ACC112 (cell line): ENCODE data around the gene UBE2V1.
"Not testable (repeated sequence)": the region's sequence is repeated elsewhere in the genome, so short reads cannot be mapped to it uniquely, and the experiment has no call there.

Source experiments
- H2AFZ ChIP-seq: fragments of 200-600 bp; sonication (generic); one replicate; pipeline ENCODE4 v1.6.0; 2017; ENCODE audit warnings: antibody characterized with exemption, low read length; ENCODE audit not compliant: unreplicated experiment
- H3K27ac ChIP-seq: fragments of 200-600 bp; sonication (generic); 2 replicates; pipeline ENCODE4 v1.5.1; 2014; ENCODE audit warnings: low read depth, mild to moderate bottlenecking, antibody characterized with exemption, low read length, moderate library complexity
- H3K27me3 ChIP-seq: fragments of 200-600 bp; sonication (generic); 2 replicates; pipeline ENCODE4 v1.6.1; 2014; ENCODE audit warnings: mild to moderate bottlenecking, antibody characterized with exemption, low read length, moderate library complexity, mixed read lengths; ENCODE audit not compliant: insufficient read depth
- H3K36me3 ChIP-seq: fragments of 200-600 bp; sonication (generic); 2 replicates; pipeline ENCODE4 v1.6.1; 2016; ENCODE audit warnings: mild to moderate bottlenecking, antibody characterized with exemption, low read length, moderate library complexity, mixed read lengths; ENCODE audit not compliant: insufficient read depth
- H3K4me1 ChIP-seq: fragments of 200-600 bp; sonication (generic); one replicate; pipeline ENCODE4 v1.6.1; 2016; ENCODE audit warnings: low read length, mixed read lengths; ENCODE audit not compliant: insufficient read depth, unreplicated experiment, control insufficient read depth
- H3K4me3 ChIP-seq: fragments of 200-600 bp; sonication (generic); 2 replicates; pipeline ENCODE4 v1.5.1; 2014; ENCODE audit warnings: mild to moderate bottlenecking, low read depth, low read length
- H3K79me2 ChIP-seq: fragments of 200-600 bp; sonication (generic); one replicate; pipeline ENCODE4 v1.6.0; 2016; ENCODE audit warnings: low read length; ENCODE audit not compliant: control insufficient read depth, unreplicated experiment, insufficient read depth

Gene UBE2V1

DNA sequence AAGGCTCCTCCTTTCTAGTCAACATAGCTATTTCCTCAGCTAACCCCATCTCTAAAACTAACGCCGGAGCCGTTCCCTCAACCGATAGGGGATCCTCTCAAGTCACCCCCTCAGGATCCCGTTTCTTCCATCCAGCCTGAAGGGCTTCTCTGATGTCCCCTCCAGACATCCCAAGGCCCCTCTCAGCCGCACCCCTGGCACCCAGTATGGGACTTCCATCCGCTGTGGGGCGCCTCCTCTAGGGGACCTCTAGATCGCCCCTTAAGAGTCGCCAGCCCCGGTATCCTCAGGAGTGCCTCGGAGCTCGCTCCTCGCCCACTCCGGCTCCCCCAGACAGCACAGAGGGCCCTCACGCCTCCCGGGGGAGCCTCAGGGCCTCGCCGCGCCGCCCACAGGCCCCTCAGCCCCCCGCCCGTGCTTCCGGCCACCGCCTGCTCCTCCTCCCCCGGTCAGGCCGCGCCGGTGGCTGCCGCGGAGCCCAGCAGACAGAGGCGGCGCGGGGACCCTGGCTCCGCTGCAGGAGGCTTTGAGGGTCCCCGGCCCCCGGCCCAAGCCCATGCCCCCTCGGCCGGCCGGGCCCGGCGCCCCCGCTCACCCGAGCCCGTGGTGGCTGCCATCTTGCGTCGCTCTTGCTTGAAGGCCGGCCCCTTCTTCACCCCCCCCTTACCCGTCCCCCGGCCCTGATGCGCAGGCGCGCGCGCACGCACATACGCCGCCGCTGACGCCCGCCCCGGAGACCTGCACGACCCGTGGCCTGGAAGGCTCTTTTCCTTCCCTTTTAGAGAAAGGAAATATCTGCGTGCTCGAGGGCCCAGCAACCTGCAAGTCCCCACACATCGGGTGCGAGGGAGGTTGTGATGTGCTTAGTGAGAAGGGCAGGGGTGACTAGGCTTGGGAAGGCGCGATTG, at the start of gene UBE2V1:
Gene UBE2V1, minus strand, starts transcription at position 639 of the 908 bp plus-strand sequence. Its CDS starts 22 bp downstream, at position 617.
- peak within 1 kb of the TSS; percentile 40 for H2AFZ ChIP-seq
- H3K36me3 ChIP-seq: no peaks in the 10 kb centered on the region
- H3K79me2 ChIP-seq: peaks cover 66% of the 10 kb centered on the region
- no peaks in the 10 kb centered on the region for H3K27me3 ChIP-seq
- H3K27ac ChIP-seq: peak within 1 kb of the TSS; percentile 72
- H3K4me1 ChIP-seq: peaks cover 32% of the 10 kb centered on the region
- peak within 1 kb of the TSS; percentile 78 for H3K4me3 ChIP-seq

- not testable (repeated sequence) for H3K36me3 ChIP-seq, H3K4me3 ChIP-seq, H3K27me3 ChIP-seq, H2AFZ ChIP-seq, H3K79me2 ChIP-seq, H3K27ac ChIP-seq
- H3K4me1 ChIP-seq: peaks cover 14% of the 10 kb centered on the region
Measured at GRCh38 chr20:50161494-50161893, 48.5 kb upstream of the UBE2V1 start.

DNA sequence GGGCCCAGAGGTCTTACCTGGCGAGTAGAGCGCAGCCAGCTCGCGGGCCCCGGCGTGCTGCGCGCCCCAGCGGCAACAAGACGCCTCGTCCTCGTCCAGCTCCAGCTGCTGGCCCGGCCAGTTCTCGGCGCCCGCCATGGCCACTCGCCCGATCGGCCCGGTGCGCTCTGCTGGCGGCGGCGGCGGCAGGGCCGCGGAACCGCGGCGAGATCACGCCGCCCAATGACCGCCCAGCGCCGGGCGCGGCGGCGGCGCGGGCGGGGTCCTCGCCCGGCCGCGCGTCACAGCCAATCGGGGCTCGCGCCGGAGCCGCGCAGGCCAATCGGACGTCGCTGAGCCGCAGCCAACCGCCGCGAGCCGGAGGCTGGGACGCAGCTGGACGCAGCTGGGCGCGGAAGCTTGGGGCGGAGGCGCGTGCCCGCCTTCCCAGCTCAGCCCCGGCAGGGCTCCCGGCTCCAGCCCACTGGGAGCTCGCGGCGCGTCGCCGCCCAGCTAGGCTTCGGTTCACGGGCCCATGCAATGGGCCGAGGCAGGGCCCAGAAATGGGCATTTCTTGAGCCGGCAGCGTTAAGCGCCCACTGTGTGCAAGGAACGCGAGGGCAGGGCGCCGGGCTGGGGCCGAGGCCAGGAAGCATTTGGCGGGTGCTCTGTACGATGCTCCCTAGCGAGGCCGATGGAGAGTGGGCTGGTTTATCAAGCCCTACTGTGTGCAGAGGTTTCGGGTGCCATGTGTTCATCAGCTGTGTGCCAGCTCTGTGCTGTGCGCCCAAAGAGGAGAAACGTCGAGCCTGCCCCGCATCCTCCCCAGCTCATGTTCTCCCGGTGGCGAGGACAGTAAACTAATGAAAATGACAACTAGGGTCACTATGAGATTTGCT, 40.8 kb upstream of the UBE2V1 start, which contains the start of gene PEDS1:
Gene PEDS1, minus strand, starts transcription at position 224 of the 878 bp plus-strand sequence. Its CDS starts 86 bp downstream, at position 138.
- peak within 1 kb of the TSS; percentile 92 for H2AFZ ChIP-seq
- peak within 1 kb of the TSS; percentile 63; the same call in 1 of the 2 replicates for H3K27ac ChIP-seq
- H3K27me3 ChIP-seq: no peaks in the 10 kb centered on the region
- peaks cover 34% of the 10 kb centered on the region for H3K4me1 ChIP-seq
- no peaks in the 10 kb centered on the region for H3K36me3 ChIP-seq
- H3K4me3 ChIP-seq: peak within 1 kb of the TSS; percentile 89
- peaks cover 47% of the 10 kb centered on the region for H3K79me2 ChIP-seq

GRCh38 chr20:50153153-50153499, 40.2 kb upstream of the UBE2V1 start:
- peaks cover 53% of the 10 kb centered on the region for H3K79me2 ChIP-seq
- peak overlapping the region; percentile 29 for H2AFZ ChIP-seq

DNA sequence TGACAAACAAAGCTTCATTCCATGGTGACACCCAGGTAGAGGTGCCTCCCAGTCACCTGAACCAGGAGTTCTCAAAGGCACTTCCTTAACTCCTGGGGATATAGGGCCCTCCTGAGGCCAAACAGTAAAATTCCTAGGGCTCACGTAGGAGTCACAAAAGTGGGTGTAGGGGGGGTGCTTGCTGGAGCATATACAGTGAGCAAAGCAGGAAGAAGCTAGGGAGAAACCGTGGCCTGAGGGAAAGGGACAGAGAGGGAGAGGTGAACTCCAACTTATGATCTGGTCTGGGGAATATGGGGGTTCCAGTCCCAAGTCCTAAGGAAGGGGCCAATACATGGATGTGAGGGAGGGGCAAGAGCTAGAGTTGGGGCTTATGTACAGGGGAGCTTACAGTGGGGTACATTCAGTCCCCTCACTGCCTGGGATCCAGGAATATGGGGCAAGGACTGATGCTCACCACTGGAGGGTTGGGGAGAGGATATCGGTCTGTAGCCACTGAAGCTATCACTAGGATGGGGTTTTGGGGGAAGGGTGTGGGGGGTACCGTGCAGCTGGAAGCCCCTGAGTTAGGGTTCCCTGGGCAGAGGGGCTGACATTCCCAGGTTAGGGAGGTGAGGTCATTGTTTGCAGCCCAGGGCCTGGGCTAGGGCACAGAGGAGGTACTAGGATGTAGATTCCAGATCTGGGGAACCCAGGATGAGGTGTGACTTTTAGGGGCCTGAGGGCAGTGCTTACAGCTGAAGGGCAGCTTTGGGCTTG, 39.6 kb upstream of the UBE2V1 start:
- Histone ChIP-seq H3K27me3 (no peaks in the 10 kb centered on the region), H3K4me3 (peak overlapping the region; percentile 89), H3K4me1 (peaks cover 43% of the 10 kb centered on the region), H3K27ac (peak overlapping the region; percentile 63), H3K36me3 (no peaks in the 10 kb centered on the region; the same call in 1 of the 2 replicates), H3K79me2 (peaks cover 58% of the 10 kb centered on the region), H2AFZ (no peak overlapping the region)

More at GRCh38 chr20:50153153-50153499, 40.2 kb upstream of the UBE2V1 start:
- Histone ChIP-seq H3K36me3 (no peaks in the 10 kb centered on the region; the same call in 1 of the 2 replicates), H3K4me1 (peaks cover 37% of the 10 kb centered on the region), H3K27me3 (no peaks in the 10 kb centered on the region), H3K27ac (peak overlapping the region; percentile 63; the same call in 1 of the 2 replicates), H3K4me3 (peak overlapping the region; percentile 89)

DNA sequence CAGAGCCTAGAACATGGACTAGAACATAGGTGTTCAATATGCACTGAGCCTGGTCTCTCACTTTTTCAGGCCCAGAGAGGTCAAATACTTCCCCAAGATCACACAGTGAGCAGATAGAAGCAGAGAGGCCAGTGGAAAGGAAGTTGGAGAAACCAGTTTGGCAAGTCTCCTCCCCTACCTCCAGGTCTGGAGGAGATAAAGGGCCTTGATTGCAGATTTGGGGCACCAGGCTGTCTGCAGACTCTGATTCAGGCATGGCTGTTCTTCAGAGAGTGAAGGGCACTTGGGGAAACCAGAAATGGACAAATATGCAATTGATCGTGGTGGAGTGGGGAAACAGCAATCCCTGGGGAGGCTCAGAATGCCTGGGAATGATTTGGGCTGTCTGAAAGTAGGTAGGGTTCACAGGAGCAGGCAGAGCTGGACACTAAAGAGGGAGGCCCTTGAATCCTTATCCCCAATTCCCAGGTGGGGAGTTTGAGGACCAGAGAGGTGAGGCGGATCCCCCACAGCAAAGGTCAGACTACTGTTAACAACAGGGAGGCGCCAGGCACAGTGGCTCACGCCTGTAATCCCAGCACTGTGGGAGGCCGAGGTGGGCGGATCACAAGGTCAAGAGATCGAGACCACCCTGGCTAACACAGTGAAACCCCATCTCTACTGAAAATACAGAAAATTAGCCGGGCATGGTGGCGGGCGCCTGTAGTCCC, 38.2 kb upstream of the UBE2V1 start:
- peak overlapping the region; percentile 63 for H3K27ac ChIP-seq
- peaks cover 57% of the 10 kb centered on the region for H3K4me1 ChIP-seq
- no peaks in the 10 kb centered on the region; the same call in 1 of the 2 replicates for H3K36me3 ChIP-seq
- no peak overlapping the region for H2AFZ ChIP-seq
- peaks cover 72% of the 10 kb centered on the region for H3K79me2 ChIP-seq
- H3K4me3 ChIP-seq: peak overlapping the region; percentile 89
- no peaks in the 10 kb centered on the region for H3K27me3 ChIP-seq

DNA sequence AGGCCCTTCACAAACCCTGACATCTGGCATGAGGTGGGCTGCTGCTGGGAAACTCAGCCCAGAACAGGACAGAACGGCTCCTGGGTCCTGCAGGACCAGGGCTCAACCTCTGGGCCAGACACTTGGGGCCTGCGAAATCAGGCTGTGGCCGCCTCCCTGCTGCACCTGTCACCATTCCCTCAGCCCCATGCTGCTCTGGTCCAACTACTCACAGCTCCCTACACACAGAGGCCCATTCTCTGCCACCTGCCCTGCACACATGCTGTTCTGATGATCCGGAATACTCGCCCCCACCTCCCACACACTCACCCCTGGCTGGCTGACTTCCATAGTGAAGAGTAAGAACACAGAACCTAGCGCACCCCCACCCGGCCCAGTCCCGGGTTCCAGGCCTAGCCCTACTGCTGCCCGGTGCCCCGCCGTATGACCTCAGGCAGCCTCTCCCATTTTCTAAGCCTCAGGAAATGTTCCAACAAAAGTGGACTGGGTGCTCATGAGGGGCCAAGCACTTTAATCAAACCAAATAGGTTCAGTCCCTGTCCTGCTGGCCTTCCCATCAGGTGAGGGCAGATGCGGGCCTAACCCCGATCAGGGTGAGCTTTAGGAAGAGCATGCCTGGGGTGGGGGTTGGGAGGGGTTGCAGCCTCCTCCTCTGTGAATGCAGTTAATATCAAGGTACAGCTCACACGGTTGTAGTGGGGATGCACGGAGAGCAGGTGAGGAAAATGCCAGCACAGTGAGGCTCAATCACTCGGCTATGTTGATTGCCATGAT, 36.7 kb upstream of the UBE2V1 start:
- H3K27ac ChIP-seq: no peak overlapping the region
- H3K36me3 ChIP-seq: no peaks in the 10 kb centered on the region; the same call in 1 of the 2 replicates
- no peak overlapping the region for H2AFZ ChIP-seq
- H3K4me1 ChIP-seq: peaks cover 63% of the 10 kb centered on the region
- peaks cover 80% of the 10 kb centered on the region for H3K79me2 ChIP-seq
- no peaks in the 10 kb centered on the region for H3K27me3 ChIP-seq
- H3K4me3 ChIP-seq: no peak overlapping the region

DNA sequence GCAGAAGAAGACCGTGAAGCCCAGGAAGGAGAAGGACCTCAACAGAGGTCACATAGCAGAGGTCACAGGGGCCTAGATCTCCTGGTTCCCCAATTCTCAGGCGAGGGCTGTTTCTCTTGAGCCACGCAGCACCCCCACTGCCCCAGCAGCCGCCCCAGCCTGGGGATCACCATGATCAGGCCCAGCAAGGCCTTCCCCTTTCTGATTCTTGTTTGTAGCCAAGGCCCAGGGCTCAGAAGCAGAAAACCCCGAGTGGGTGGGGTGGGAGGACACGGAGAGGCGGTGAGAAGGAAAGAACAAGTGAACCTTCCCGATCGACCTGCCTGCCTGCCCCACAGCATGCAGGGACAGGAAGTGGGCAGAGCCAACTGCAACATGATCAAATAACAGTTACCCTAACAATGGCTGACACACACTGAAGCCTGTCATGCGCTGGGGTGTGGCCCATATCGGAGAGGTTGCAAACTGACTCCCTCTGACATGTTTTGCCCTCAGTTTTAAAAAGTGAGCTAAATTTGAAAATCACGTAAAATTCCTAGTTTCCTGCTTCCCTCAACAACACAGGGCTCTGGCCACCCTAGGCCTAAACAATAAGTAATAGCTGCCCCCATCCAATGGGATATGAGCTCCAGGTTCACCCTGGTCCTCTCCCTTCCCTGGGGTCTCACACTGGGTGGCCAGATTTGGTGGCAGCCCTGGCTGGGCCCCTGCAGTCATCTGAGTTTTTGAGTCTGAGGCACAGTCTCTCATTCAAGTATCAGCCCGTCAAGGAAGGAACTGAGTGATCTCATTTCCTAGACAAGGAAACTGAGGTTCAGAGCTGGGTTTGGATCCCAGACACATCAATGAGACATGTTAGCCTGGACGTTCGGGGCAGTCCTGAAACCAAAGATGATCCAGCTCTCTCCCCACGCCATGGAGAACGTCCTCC, 34.0 kb upstream of the UBE2V1 start:
- Histone ChIP-seq H3K27ac (peak overlapping the region; percentile 84), H3K4me1 (peaks cover 74% of the 10 kb centered on the region), H2AFZ (no peak overlapping the region), H3K79me2 (peaks cover 81% of the 10 kb centered on the region), H3K36me3 (peaks cover 7% of the 10 kb centered on the region; the same call in 1 of the 2 replicates), H3K27me3 (no peaks in the 10 kb centered on the region), H3K4me3 (no peak overlapping the region)
